HL-60 (cell line): Measurements from ENCODE around the gene CREB5.

ENCODE experiments used
- TF ChIP-seq, protein P1 (sequence below): IDR thresholded peaks from one replicate; pipeline ENCODE4 v1.5.1; 2011; ENCODE audit warnings: low read length, control low read depth, inconsistent platforms; ENCODE audit not compliant: insufficient read depth
- TF ChIP-seq, protein P2 (sequence below): IDR thresholded peaks from 2 replicates; pipeline ENCODE4 v1.6.1; 2012; ENCODE audit warnings: low read depth; ENCODE audit not compliant: insufficient replicate concordance

DNA sequence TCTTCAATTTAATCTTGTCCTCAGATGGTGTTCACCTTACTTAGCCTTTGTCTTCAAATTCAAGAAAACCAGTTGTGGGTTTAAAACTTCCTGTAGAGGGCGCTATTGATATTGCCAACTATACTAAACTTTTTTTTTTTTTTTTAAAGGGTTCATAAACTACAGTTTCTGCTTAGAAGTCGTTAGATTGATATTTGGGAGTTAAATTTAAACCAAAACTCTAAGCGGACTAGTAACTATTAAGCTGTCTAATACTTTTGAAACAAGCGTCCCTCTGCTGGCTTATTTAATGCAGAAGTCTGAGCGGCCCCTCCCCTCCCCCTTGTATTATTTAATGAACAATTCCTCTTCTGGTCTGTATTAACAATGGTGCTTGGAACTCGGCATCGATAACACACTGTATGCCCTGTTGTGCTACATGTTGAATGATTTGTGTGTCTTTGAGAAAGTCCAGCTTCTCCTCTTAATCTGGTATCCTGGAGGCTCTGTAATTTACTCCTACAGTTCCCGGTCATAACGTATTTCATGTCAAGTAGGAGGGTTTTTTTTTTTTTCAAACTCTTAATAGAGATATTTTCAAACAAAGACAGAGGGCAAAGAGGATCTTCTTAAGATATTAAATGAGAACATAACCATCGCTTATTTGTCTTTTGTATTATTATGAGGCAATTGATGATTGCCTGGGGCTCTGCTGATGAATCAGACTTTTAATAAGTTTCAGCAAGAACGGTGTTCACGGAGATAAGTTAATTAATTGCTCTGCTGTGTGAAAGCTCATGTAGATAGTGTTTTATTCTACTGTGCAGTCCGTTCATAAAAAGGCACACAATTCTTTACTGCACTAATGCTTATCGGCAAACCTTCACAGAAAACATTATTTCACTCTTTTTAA lies 22.6 kb upstream of the CREB5 start:
- TF ChIP-seq, protein P1, sequence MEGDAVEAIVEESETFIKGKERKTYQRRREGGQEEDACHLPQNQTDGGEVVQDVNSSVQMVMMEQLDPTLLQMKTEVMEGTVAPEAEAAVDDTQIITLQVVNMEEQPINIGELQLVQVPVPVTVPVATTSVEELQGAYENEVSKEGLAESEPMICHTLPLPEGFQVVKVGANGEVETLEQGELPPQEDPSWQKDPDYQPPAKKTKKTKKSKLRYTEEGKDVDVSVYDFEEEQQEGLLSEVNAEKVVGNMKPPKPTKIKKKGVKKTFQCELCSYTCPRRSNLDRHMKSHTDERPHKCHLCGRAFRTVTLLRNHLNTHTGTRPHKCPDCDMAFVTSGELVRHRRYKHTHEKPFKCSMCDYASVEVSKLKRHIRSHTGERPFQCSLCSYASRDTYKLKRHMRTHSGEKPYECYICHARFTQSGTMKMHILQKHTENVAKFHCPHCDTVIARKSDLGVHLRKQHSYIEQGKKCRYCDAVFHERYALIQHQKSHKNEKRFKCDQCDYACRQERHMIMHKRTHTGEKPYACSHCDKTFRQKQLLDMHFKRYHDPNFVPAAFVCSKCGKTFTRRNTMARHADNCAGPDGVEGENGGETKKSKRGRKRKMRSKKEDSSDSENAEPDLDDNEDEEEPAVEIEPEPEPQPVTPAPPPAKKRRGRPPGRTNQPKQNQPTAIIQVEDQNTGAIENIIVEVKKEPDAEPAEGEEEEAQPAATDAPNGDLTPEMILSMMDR: no peak
- TF ChIP-seq, protein P2, sequence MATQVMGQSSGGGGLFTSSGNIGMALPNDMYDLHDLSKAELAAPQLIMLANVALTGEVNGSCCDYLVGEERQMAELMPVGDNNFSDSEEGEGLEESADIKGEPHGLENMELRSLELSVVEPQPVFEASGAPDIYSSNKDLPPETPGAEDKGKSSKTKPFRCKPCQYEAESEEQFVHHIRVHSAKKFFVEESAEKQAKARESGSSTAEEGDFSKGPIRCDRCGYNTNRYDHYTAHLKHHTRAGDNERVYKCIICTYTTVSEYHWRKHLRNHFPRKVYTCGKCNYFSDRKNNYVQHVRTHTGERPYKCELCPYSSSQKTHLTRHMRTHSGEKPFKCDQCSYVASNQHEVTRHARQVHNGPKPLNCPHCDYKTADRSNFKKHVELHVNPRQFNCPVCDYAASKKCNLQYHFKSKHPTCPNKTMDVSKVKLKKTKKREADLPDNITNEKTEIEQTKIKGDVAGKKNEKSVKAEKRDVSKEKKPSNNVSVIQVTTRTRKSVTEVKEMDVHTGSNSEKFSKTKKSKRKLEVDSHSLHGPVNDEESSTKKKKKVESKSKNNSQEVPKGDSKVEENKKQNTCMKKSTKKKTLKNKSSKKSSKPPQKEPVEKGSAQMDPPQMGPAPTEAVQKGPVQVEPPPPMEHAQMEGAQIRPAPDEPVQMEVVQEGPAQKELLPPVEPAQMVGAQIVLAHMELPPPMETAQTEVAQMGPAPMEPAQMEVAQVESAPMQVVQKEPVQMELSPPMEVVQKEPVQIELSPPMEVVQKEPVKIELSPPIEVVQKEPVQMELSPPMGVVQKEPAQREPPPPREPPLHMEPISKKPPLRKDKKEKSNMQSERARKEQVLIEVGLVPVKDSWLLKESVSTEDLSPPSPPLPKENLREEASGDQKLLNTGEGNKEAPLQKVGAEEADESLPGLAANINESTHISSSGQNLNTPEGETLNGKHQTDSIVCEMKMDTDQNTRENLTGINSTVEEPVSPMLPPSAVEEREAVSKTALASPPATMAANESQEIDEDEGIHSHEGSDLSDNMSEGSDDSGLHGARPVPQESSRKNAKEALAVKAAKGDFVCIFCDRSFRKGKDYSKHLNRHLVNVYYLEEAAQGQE: no peak
